Endothelial cell (in vitro differentiated cells): ENCODE results near the gene TOMM20. TPM values are rescaled to one million over a fixed set of nuclear protein-coding genes. Genes with fewer than 3 reads are reported as not detected.

Source experiments
- DNase-seq: peaks from one replicate; pipeline ENCODE4 v3.0.0; 2021; ENCODE audit warnings: low spot score
- H3K27ac Mint-ChIP-seq: one replicate; pipeline ENCODE4 v1.8.0; 2021; ENCODE audit warnings: mixed read lengths, inconsistent platforms; ENCODE audit not compliant: unreplicated experiment
- H3K27me3 Mint-ChIP-seq: one replicate; pipeline ENCODE4 v1.8.0; 2021; ENCODE audit warnings: mild to moderate bottlenecking, moderate library complexity, mixed read lengths, inconsistent platforms; ENCODE audit not compliant: unreplicated experiment
- H3K36me3 Mint-ChIP-seq: one replicate; pipeline ENCODE4 v1.8.0; 2021; ENCODE audit warnings: mild to moderate bottlenecking, low read depth, mixed read lengths, inconsistent platforms; ENCODE audit not compliant: unreplicated experiment
- H3K4me1 Mint-ChIP-seq: one replicate; pipeline ENCODE4 v1.8.0; 2021; ENCODE audit warnings: mild to moderate bottlenecking, mixed read lengths, inconsistent platforms; ENCODE audit not compliant: unreplicated experiment
- H3K4me3 Mint-ChIP-seq: one replicate; pipeline ENCODE4 v1.8.0; 2021; ENCODE audit warnings: mild to moderate bottlenecking, mixed read lengths, inconsistent platforms; ENCODE audit not compliant: unreplicated experiment
- H3K9me3 Mint-ChIP-seq: one replicate; pipeline ENCODE4 v1.8.0; 2021; ENCODE audit warnings: mixed read lengths, inconsistent platforms; ENCODE audit not compliant: unreplicated experiment
- total RNA-seq: library from RNA; stranded (reverse); fragmentation: NEBNext Ultra II Directional; extraction: Animal tissue kit (Norgen Biotek cat#: 25700); gene quantifications from one replicate; pipeline ENCODE4 v1.2.1, GENCODE V29; 2021; ENCODE audit not compliant: unreplicated experiment
- TF ChIP-seq, protein P1 (sequence below): fragments of 200-600 bp; sonication (generic); IDR thresholded peaks from one replicate; pipeline ENCODE4 v1.5.0; 2021; ENCODE audit warnings: antibody characterized with exemption; ENCODE audit not compliant: unreplicated experiment

Gene TOMM20
- total RNA-seq, 1 donor from 2014 or later, result 105 TPM

DNA sequence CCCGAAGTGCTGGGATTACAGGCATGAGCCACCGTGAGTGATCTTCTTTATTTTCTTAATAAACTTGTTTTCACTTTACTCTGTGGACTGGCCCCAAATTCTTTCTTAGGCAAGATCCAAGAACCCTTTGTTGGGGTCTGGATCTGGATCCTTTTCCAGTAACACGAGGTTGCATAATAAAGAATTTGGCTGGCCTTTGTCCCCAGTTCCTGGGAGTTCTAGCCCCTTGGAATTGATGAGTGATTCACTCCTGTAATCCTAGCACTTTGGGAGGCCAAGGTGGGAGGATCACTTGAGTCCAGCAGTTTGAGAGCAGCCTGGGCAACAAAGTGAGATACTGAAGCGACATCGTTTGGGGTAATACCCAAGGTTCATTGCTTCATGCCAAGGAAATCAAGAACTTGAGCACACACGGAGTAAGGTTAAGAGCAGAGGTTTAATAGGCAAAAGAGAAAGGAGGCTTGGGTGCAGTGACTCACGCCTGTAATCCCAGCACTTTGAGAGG, 2.2 kb upstream of the TOMM20 start:
- H3K9me3 Mint-ChIP-seq, result no peaks in the 10 kb centered on the region
- TF ChIP-seq, protein P1, sequence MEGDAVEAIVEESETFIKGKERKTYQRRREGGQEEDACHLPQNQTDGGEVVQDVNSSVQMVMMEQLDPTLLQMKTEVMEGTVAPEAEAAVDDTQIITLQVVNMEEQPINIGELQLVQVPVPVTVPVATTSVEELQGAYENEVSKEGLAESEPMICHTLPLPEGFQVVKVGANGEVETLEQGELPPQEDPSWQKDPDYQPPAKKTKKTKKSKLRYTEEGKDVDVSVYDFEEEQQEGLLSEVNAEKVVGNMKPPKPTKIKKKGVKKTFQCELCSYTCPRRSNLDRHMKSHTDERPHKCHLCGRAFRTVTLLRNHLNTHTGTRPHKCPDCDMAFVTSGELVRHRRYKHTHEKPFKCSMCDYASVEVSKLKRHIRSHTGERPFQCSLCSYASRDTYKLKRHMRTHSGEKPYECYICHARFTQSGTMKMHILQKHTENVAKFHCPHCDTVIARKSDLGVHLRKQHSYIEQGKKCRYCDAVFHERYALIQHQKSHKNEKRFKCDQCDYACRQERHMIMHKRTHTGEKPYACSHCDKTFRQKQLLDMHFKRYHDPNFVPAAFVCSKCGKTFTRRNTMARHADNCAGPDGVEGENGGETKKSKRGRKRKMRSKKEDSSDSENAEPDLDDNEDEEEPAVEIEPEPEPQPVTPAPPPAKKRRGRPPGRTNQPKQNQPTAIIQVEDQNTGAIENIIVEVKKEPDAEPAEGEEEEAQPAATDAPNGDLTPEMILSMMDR, result no peak
- peak overlapping the region; percentile 66 for H3K4me3 Mint-ChIP-seq
- peaks cover 6% of the 10 kb centered on the region for H3K27me3 Mint-ChIP-seq
- H3K36me3 Mint-ChIP-seq, result peaks cover 15% of the 10 kb centered on the region
- peaks cover 21% of the 10 kb centered on the region for H3K4me1 Mint-ChIP-seq
- no peak overlapping the region for H3K27ac Mint-ChIP-seq
- no peak for DNase-seq

DNA sequence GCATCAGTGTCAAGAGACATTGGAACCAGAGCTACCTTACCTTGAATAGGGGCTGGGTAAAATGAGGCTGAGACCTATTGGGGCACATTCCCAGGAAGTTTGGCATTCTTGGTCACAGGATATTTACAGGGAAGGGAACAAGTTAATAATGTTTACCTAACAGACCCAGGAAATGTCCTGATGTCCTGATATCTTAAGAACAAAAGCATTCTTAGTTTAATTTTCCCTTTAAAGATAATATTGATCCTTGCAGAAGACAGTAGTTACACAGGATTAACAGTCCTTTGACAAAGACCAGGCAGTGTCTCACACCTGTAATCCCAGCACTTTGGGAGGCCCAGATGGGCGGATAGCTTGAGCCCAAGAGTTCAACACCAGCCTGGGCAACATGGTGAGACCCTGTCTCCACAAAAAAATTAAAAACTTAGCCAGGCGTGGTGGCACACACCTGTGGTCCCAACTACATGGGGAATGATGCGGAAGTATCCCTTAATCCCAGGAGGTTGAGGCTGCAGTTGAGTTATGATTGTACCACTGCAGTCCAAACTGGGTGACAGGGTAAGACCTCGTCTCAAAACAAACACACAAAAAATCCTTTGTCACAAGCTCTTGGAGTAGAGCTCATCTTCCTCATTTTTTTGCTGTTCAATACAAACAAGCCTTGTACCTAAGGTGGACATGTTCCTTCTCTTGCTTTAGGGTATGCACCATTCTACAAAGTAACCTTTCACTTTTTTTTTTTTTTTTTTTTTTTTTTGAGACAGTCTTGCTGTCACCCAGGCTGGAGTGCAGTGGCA, 1.3 kb upstream of the TOMM20 start:
- TF ChIP-seq, protein P1, result no peak
- Mint-ChIP-seq H3K4me3 (peak overlapping the region; percentile 83), H3K9me3 (no peaks in the 10 kb centered on the region), H3K27ac (peak overlapping the region; percentile 92), H3K4me1 (peaks cover 21% of the 10 kb centered on the region), H3K27me3 (peaks cover 6% of the 10 kb centered on the region), H3K36me3 (peaks cover 8% of the 10 kb centered on the region)
- no peak for DNase-seq

DNA sequence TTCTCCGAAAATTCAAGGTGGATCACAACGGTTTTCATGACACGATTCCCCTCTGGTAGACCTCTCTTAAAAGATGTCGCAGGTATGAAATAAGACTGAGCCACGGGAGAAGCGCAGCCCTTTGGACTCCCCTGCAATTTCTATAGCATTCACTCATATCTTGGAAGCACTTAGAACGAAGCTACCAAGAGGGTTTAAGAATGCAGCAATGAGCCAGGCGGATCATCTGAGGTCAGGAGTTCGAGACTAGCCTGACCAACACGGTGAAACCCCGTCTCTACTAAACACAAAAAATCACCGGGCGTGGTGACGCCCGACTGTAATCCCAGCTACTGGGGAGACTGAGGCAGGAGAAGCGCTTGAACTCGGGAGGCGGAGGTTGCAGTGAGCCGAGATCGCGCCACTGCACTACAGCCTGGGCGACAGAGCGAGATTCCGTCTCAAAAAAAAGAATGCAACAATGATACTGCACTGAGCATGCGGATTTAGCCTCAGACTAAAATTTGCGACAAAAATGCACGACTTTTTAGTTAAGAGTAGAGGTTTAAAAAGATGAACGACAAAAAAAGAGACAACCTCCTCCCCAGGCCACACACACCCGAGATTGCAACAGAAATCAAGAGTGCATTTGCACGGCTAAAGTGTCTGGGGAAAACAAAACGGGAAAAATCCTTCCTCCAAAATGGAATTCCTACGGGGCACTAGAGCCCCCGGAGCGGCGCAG, 743 bp downstream of the TOMM20 start:
- peak overlapping the region; percentile 95 for H3K4me3 Mint-ChIP-seq
- H3K9me3 Mint-ChIP-seq, result no peaks in the 10 kb centered on the region
- H3K36me3 Mint-ChIP-seq, result peaks cover 8% of the 10 kb centered on the region
- peaks cover 21% of the 10 kb centered on the region for H3K4me1 Mint-ChIP-seq
- peak overlapping the region; percentile 88 for H3K27ac Mint-ChIP-seq
- TF ChIP-seq, protein P1, result no peak
- H3K27me3 Mint-ChIP-seq, result peaks cover 6% of the 10 kb centered on the region
- DNase-seq, result no peak

DNA sequence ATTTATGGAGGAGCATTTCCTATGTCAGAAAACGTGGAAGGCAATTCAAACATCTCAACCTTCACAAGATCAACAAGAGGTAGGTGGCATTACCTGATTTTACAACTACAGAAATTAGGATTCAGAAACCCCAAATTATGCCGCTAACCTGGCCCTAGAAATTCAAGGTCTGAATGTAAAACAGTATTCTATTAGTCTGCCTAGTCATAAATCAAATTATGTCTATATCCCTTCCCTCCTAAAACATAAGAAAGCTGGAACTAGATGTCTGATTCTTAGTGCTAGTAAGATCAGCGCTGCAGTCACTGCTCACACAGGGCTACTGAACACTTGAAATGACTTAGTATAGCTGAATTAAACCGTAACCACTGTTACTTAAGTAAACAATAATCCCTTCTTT, 1.4 kb downstream of the TOMM20 start:
- TF ChIP-seq, protein P1, result no peak
- H3K4me1 Mint-ChIP-seq, result peaks cover 21% of the 10 kb centered on the region
- no peaks in the 10 kb centered on the region for H3K9me3 Mint-ChIP-seq
- H3K27ac Mint-ChIP-seq, result no peak overlapping the region
- H3K27me3 Mint-ChIP-seq, result peaks cover 6% of the 10 kb centered on the region
- DNase-seq, result no peak
- H3K4me3 Mint-ChIP-seq, result peak overlapping the region; percentile 95
- H3K36me3 Mint-ChIP-seq, result peaks cover 11% of the 10 kb centered on the region
